GM21381 (cell line): ENCODE results near the gene RNF145.
"Not testable (repeated sequence)": the region's sequence is repeated elsewhere in the genome, so short reads cannot be mapped to it uniquely, and the experiment has no call there.

Experiments
- ATAC-seq: cut with Tn5 transposase; IDR thresholded peaks from one replicate; pipeline ENCODE4 v1.9.1; 2021; ENCODE audit warnings: mild to moderate bottlenecking, moderate library complexity; ENCODE audit not compliant: unreplicated experiment

RNF145 gene

DNA sequence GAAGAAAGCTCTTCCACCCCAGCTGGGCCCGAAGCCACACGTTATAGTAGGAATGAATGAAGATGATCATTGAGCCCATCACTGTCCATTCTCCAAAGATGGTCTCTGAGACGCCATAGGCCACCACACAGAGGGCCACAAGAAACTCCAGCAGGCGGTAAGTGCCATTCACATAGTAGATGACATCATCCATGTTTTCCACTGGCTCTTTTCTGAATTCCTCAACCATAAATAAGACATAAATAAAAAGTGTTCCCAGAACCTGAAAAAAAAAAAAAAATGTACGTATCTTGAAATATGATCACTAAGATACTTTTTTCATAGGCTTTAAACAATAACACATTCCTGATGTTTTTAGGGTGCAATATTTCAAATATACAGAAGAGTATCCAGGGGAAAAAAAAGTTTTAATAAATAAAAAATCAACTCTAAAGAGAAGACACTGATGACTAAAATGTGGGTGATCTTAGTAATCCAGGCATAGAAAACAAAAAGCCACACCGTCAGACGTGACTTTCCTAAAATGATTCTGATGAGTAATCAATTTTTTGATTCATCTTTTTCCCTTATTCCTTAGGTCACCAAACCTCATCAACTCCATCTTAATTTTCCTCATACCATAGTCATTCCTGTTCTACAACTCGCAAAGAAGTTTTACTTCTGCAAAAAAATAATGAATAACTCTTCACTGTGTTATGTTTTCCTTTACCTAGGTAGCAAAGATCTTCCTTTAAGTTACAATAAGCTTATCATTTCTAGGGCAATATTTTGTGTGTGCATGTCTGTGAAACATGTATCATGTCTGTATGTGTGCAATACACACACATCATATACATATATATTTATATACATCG lies 47.8 kb downstream of the RNF145 start:
- no peak for ATAC-seq

DNA sequence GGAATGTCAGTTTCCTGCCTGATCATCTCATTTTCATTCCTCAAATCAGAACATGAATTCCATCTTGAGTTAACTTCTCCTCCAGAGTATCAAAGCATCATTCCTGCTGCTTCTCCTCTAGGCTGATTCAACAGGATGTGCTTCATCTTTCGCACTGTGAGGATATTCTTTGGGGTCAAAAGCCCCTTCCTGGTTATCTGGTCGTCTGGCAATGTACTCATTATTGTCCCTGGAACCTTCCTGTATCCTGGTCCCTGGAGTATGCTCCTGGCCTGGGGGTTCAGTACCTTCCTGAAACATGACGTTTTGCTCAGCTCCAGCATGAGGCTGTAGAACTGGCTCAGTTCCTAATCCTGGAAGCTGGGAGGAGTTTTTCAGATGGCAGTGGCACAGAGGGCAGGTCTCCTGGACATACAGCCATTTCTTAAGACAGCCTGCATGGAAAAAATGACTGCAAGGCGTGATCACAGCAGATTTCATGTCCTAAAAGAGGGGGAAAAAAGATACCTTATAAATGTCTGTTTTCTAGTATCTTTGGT lies 50.7 kb downstream of the RNF145 start:
- not testable (repeated sequence) for ATAC-seq

DNA sequence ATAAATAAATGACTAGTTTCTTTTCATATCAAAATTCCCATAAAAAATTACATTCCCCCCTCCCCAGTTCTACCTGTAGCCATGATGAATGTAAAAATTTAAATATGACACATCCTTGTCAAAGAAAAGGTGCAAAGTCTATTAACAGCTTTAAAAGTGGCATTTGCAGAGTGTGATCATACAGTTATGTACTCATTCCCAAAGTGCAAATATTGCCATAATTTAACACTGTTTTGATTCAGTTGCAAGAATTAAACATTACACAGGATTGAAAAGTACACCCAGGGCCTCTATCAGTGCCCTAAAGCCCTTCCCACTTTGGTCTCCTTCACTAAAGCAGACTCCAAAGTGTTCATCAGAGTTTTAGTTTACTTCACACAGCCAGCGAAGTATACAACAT lies 51.8 kb downstream of the RNF145 start:
- ATAC-seq, result no peak

DNA sequence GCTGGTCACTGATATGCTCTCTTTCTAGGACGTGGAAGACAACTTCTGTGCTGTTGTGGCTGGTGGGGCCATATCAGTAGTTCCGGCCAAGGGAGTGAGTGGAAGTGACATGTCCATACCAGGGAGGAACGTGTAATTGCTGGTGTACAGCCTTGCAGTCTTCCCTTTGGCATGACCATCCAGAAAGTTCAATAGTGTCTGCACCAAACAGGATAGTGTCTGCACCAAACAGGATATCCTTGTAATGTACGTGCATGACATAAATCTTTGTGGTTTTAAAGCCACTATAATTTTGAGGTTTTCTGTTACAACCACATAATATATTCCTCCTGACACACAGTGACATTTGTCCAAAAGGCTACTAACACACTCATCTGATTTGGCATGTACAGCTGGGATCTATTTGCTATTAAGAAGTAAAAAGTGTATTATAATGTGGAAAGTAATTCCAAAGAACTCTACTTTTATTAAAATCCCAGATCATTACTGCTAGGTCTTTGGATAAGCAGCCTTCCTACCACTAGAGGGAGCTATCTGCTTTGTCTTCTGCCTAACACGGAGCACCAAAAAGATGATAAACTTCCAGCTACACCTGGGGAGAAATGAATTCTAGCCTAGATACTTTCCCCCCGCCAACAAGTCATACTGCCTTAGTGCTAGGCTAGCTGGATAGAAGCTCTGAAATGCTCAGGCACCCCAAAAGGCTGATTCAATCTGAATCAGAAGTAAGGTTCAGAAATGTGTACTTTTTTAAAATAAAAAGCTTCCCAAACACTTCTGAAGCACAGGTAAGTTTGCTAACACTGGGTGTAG lies 52.7 kb downstream of the RNF145 start:
- ATAC-seq, result no peak

DNA sequence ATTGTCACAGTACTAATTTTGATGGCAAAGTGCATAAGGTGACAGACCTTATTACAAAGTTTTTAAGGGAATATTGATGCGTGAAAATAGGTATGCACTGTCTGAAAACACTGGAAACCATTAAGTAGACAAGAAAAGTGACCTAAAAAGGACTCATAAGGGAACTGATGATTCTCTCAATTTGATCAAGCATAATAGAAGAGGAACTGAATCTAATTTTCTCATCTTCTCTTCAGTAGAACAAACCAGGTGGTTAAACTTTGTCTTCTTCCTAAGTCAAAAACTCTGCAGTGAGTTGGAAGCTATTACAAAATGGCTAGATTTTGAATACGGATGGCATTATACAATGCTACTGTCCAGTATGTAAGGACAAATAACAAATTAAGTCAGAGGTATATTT lies 53.4 kb downstream of the RNF145 start:
- ATAC-seq, result no peak

DNA sequence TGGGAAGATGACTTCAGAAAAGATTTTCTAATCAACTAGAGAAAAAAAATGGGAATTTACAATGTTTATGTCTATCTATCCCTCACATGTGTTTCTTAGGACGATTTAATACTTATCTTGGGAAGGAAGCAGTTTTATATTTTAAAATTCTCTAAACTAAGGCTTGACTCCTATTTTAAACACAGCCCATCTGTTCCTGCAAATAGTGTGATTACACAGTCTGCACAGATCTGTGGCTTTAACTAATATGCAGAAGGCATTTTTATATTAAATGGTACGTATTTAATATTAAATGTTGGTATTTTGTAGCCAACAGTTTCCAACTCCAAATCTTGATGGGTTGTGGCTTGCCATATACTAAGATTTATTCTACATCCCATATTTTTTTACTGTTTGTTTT lies 56.5 kb downstream of the RNF145 start:
- no peak for ATAC-seq

DNA sequence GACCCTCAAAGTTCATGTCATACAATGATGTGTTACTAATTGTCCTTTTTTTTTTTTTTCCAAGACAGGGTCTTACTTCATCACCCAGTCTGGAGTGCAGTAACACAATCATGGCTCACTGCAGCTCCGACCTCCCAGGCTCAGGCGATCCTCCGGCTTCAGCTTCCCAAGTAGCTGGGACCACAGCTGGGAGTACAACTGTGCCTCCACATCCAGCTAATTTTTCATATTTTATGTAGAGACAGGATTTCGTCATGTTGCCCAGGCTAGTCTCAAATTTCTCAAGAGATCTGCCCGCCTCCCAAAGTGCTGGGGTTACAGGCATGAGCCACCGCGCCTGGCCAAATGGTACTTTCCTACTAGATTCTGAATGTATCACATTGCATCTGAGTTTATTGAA lies 60.3 kb downstream of the RNF145 start:
- no peak for ATAC-seq

DNA sequence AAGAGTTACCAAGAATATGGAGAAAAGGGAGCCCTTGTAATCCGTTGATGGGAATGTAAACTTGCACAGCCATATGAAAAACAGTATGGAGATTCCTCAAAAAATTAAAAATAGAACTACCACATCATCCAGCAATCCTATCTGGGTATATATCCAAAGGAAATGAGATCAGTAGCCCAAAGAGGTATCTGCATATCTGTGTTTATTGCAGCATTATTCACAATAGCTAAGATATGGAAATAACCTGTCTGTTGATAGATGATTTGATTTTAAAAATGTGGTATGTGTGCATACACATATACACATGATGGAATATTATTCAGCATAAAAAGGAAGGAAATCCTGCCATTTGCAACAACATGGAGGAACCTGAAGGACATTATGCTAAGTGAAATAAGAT lies 61.4 kb downstream of the RNF145 start:
- ATAC-seq, result no peak

DNA sequence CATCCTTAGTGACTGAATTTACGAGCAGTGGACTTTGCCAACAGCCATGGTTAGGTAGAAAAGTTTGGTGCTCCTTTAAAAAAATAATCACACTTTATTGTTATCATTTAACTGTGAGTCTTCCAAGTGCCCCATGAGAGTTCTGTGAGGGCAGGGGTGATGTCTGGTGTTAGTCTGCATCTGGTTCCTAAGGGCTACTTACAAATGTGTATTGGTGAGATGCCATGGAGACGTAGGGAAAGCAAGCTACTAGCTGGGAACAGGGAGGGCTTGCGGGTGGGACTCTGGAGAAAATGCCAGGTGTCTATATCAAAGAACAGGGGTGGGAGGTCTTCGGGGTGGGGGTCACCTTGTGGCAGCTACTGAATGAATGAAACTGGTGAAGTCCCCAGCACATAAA lies 62.5 kb downstream of the RNF145 start:
- ATAC-seq, result no peak

DNA sequence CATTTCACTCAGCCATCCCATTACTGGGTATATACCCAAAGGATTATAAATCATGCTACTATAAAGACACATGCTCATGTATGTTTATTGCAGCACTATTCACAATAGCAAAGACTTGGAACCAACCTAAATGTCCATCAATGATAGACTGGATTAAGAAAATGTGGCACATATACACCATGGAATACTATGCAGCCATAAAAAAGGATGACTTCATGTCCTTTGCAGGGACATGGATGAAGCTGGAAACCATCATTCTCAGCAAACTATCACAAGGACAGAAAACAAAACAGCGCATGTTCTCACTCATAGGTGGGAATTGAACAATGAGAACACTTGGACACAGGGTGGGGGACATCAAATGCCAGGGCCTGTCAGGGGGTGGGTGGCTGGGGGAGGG lies 64.2 kb downstream of the RNF145 start:
- ATAC-seq, result not testable (repeated sequence)

DNA sequence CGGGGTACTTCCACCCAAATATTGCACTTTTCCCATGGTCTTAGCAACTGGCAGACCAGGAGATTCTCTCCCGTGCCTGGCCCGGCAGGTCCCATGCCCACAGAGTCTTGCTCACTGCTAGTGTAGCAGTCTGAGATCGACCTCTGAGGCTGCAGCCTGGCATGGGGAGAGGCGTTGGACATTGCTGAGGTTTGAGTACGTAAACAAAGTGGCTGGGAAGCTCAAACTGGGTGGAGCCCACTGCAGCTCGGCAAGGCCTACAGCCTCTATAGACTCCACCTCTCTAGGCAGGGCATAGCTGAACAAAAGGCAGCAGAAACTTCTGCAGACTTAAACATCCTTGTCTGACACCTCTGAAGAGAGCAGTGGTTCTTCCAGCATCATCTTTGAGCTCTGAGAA lies 69.6 kb downstream of the RNF145 start:
- no peak for ATAC-seq

DNA sequence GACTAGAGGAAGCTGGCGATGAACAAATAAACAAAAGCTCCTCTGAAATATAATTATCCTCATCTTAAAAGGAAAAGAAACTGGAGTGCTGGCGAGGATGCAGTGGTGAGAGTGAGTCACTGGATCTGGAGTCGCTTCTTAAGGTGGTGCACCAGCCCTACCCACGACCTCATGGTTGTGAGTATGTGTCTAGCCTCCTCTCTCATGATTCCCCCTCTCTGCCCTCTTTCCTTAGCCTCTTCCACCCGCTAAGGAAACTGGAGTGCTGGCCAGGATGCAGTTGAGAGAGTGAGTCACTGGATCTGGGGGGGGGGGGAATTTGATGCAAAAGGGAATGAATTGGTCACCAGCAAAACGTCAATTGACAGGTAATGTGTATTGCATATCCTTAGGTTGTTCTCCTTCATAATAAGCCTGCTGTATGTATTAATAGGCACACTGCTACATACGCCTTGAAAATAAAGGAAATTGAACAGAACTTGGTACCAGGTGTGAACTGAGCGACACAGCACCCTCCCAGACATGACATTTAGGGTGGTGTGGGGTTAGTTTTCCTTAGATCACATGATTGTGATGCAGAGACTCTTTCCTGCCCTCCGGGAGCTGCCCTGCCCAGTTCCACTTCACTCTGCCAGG lies 73.3 kb downstream of the RNF145 start:
- ATAC-seq, result no peak

DNA sequence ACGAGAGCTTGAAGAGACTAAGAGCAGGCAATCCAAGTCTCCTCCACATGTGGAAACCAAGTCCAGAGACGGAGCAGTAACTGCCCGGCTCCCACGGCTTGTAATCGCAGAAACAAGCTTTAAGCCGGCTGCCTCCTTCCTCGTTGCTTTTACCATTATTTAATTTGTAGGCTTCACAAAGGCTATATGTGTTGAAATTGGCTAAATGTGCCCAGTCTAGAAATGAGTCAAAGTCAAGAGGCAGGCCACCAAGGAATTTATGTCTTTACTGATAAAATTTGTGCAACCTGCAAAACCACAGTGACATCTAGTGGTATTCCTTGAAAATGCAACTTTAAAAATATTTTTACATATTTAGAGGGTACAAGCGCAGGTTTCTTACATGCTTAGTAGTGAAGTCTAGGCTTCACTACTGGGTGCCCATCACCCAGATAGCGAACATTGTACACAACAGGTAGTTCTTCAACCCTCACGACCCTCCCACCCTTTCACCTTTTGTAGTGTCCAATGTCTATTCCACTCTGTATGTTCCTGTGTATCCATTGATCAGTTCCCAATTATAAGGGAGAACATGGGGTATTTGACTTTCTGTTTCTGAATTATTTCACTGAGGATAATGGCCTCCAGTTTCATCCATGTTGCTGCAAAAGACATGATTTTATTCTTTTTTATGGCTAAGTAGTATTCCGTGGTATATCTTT lies 76.2 kb downstream of the RNF145 start:
- ATAC-seq, result no peak

DNA sequence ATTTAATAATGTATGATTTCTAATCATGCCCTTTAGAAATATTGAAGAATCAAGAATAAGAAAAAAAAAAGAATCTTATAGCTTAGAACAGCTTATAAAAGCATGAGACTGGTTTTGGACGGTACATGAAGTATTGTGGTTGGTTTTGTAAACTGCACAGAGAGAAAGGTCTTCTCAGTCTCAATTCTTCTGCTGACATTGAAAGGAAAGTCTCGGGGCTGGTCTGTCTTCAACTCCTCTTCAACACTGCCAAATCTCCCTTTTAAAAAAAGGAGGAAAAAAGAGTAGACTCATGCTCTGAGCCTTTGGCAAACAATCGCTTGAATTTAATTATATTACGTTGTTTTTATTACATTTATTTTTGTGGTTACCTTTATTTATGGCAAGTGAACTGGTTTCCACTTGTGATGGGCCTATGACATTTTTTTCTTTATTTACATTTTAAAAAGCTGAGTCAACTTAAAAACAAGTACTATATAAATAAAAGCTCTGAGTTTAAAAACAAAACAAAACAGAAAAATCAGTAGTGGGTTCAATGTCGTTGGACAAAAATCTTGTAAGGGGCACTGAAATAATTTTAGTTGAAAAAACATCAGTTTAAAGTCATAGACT lies 76.8 kb downstream of the RNF145 start:
- no peak for ATAC-seq

DNA sequence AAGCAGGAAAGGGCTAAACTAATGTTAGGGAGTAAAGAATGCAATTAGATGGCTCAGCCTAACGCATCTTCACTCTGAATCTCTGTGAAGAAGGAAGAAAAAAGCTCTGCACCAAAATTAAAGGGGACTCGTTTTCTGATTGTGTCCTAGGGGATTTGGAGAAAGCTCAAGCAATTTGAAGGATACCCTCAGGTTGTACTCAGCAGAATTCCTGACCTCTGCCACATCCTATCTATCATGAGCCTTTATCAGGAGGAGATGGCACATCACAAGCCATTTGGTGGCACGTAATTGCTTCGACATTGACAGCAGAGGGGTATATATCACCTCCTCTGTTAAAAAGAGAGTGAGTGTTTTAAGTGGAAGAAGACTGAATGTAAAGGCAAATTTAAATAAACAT lies 77.4 kb downstream of the RNF145 start:
- ATAC-seq, result no peak

DNA sequence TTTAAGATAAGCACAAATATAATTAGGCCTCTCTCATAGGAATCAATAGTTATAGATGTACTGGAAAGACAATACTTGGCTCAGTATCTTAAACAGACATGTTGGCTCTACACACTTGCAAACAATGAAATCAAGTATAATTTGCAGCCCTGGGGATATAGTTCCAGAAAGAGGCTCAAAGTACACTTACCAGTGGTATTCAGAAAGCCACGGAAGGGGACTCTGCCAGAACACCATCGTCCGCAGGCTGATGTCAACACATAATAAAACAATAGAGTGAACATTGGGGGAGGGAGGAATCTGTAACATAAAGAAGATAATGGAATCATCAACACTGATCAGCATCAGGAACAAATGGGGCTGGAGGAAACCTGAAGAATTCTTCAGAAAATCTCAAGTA lies 78.5 kb downstream of the RNF145 start:
- no peak for ATAC-seq

DNA sequence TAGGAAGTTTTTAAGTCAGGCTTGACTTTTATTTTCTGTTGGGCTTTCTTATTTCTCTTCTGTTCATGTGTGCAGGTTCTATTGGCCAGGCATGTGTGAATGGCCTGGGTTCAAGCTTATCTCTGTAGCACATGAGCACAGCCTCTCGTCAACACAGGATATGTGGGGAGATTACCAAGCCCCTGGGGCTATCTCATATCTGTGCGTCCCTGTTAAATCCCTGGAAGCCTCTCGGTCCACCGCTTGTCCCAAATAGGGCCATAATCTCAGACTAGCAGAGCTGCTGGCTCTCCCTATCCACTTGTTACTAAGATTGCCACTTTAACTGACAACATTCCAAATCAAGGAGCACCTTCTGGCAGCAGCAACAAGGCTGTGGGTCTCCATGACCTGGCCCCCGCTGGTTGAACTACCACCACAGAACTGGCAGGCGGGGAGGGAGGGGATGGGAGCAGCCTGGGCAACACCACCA lies 81.2 kb downstream of the RNF145 start:
- no peak for ATAC-seq

DNA sequence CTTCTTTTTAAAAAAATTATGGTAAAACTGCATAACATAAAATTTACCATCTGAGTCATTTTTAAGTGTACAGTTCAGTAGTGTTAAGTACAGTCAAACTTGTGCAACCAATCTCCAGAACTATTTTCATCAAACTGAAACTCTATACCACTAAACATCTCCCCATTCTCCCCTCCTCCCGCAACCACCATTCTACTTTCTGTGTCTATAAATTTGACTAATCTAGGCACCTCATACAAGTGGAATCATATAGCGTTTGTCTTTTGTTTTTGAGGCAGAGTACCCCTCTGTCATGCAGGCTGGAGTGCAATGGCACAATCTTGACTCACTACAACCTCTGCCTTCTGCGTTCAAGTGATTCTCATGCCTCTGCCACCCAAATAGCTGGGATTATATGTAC lies 85.7 kb downstream of the RNF145 start:
- ATAC-seq, result no peak

DNA sequence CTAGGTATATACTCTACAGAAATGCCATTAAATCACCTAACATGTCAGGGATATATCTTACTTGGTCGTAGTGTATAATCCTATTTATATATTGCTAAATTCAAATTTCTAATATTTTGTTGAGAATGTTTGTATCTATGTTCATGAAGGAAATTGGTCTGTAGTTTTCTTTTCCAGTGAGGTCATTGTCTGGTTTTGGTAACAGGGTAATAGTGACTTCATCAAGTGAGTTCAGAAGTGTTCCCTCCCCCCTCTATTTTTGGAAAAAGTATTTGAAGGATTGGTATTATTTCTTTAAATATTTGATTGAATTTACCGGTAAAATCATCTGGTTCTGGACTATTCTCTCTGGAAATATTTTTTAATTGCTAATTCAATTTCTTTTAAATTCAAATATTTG lies 86.2 kb downstream of the RNF145 start:
- no peak for ATAC-seq

DNA sequence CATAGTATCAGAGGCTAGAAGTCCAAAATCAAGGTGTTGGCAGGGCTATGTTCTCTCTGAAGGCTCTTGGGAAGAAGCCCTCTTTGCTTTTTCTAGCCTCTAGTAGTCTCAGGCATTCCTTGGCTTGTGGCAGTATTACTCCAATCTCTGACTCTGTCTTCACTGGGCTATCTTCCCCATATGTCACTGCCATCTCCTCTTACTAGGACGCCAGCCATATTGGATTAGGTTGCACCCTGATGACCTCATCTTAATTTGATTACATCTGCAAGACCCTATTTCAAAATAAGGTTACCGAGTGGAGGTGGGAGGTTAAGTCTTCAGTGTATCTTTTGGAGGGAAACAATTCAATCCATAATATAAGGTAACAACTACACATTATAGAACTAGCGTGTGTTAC lies 88.3 kb downstream of the RNF145 start:
- ATAC-seq, result no peak
